ENCODE data around the gene LY6G6F. TPM values are rescaled to one million over a fixed set of nuclear protein-coding genes. Genes with fewer than 3 reads are reported as not detected.

The LY6G6F gene
- total RNA-seq, 1 donor from 2014 or later, result not detected

- H3K4me2 ChIP-seq (ENCODE audit: low read length), result no peak within 1 kb of the TSS
- no peak for DNase-seq (ENCODE audit: low read depth)
- Mint-ChIP-seq H3K36me3 (ENCODE audit: low read depth, unreplicated experiment) (peaks cover 21% of the 10 kb centered on the region), H3K4me1 (ENCODE audit: low read depth, unreplicated experiment) (peaks cover 4% of the 10 kb centered on the region), H3K9me3 (ENCODE audit: unreplicated experiment) (peaks cover 7% of the 10 kb centered on the region), H3K27me3 (ENCODE audit: low read depth, unreplicated experiment) (peaks cover 19% of the 10 kb centered on the region), H3K4me3 (ENCODE audit: unreplicated experiment) (no peak within 1 kb of the TSS), H3K27ac (ENCODE audit: unreplicated experiment) (no peak within 1 kb of the TSS)
- H4K20me1 ChIP-seq (ENCODE audit: insufficient read depth, low read length), result peaks cover 12% of the 10 kb centered on the region
- no peak within 1 kb of the TSS for H3K27ac ChIP-seq (ENCODE audit: low read depth, low read length)
- no peaks in the 10 kb centered on the region for H3K9me3 ChIP-seq (ENCODE audit: insufficient read depth, low read depth, low read length)
- H3K79me2 ChIP-seq (ENCODE audit: insufficient read depth, low read length), result peaks cover under 1% of the 10 kb centered on the region
- H3K4me1 ChIP-seq (ENCODE audit: insufficient read depth, low read length), result peaks cover 1% of the 10 kb centered on the region
- no peak within 1 kb of the TSS for H3K4me3 ChIP-seq (ENCODE audit: insufficient read depth, low read depth, low read length)
- no peak for FAIRE-seq
- TF ChIP-seq EZH2 (IDR thresholded peaks at IDR 0.05; ENCODE audit: insufficient read depth, low read length), result no peak
- no peak for TF ChIP-seq CTCF (IDR thresholded peaks at IDR 0.05; ENCODE audit: insufficient read depth, low read depth, low read length)
- peaks cover 7% of the 10 kb centered on the region for H3K36me3 ChIP-seq (ENCODE audit: insufficient read depth, low read length)
- H3K27me3 ChIP-seq (ENCODE audit: insufficient read depth, low read length), result no peaks in the 10 kb centered on the region
- H2AFZ ChIP-seq (ENCODE audit: low read depth, low read length), result no peak within 1 kb of the TSS
- no peak within 1 kb of the TSS for H3K9ac ChIP-seq (ENCODE audit: low read length)
These were observed 16.7 kb downstream of the LY6G6F start, which contains the start of gene MPIG6B for GRCh38 chr6:31723245-31723979. Gene MPIG6B, plus strand, starts transcription at chr6:31723373. Its CDS starts 11 bp downstream, at chr6:31723384.

- Histone ChIP-seq H3K27me3 (ENCODE audit: insufficient read depth, low read length) (no peaks in the 10 kb centered on the region), H2AFZ (ENCODE audit: low read depth, low read length) (no peak overlapping the region), H3K4me1 (ENCODE audit: insufficient read depth, low read length) (peaks cover 7% of the 10 kb centered on the region), H3K4me2 (ENCODE audit: low read length) (no peak overlapping the region), H4K20me1 (ENCODE audit: insufficient read depth, low read length) (peaks cover 19% of the 10 kb centered on the region), H3K27ac (ENCODE audit: low read depth, low read length) (no peak overlapping the region), H3K36me3 (ENCODE audit: insufficient read depth, low read length) (peaks cover 7% of the 10 kb centered on the region), H3K9ac (ENCODE audit: low read length) (no peak overlapping the region), H3K4me3 (ENCODE audit: insufficient read depth, low read depth, low read length) (no peak overlapping the region), H3K79me2 (ENCODE audit: insufficient read depth, low read length) (peaks cover 8% of the 10 kb centered on the region), H3K9me3 (ENCODE audit: insufficient read depth, low read depth, low read length) (no peaks in the 10 kb centered on the region)
- peaks cover 5% of the 10 kb centered on the region for H3K9me3 Mint-ChIP-seq (ENCODE audit: unreplicated experiment)
- H3K4me1 Mint-ChIP-seq (ENCODE audit: low read depth, unreplicated experiment), result peaks cover 4% of the 10 kb centered on the region
- peaks cover 21% of the 10 kb centered on the region for H3K36me3 Mint-ChIP-seq (ENCODE audit: low read depth, unreplicated experiment)
- TF ChIP-seq EZH2 (IDR thresholded peaks at IDR 0.05; ENCODE audit: insufficient read depth, low read length) (no peak), CTCF (IDR thresholded peaks at IDR 0.05; ENCODE audit: insufficient read depth, low read depth, low read length) (no peak)
- H3K4me3 Mint-ChIP-seq (ENCODE audit: unreplicated experiment), result no peak overlapping the region
- DNase-seq (ENCODE audit: low read depth), result no peak
- no peak for FAIRE-seq
- peaks cover 16% of the 10 kb centered on the region for H3K27me3 Mint-ChIP-seq (ENCODE audit: low read depth, unreplicated experiment)
- no peak overlapping the region for H3K27ac Mint-ChIP-seq (ENCODE audit: unreplicated experiment)
These were observed 17.5 kb downstream of the LY6G6F start for GRCh38 chr6:31723980-31724691.

Measured in astrocyte (in vitro differentiated cells and primary cell).